Stimulated activated CD4-positive, alpha-beta T cell treated with anti-CD3 and anti-CD28 coated beads, Interleukin-15, amount 100 ng/mL, for 1 hour (primary cell): ENCODE data around the gene HOXC11.

Experiments used
- DNase-seq, 2 donors: peaks; one replicate each; pipeline ENCODE4 v3.0.0-alpha.2; 2020; ENCODE audit warnings: low read depth in 1 of 2, low spot score in 1 of 2

The HOXC11 gene

DNA sequence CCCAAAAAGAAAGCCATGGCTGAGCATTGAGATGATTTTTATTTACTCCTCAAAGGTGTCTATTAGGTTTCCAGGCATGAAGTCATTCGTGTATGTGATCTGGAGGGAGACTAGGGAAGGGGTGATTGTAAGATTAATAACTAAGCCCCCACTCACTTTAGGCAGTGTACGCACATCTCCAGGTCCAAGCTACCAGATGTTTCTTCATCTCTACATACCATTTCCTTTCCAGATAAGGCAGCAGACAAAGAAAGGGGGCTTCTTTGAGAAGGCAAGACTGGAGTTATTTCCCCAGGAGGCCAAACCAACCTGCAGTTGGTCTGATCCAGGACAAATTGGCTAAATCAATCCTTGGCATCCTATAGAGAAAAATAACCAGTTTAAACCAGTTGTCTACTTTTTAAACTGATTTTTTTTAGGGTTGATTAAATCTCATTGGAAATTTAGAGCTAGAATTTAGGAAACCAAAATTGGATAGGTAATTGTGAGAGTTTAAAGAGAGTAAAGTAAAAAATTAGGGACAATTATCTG lies 30.4 kb upstream of the HOXC11 start:
- no peak for DNase-seq

- DNase-seq: no peak
These were observed 28.7 kb upstream of the HOXC11 start for GRCh38 chr12:53944209-53944608.

- no peak for DNase-seq
These were observed 27.7 kb upstream of the HOXC11 start for GRCh38 chr12:53944907-53945847.

DNA sequence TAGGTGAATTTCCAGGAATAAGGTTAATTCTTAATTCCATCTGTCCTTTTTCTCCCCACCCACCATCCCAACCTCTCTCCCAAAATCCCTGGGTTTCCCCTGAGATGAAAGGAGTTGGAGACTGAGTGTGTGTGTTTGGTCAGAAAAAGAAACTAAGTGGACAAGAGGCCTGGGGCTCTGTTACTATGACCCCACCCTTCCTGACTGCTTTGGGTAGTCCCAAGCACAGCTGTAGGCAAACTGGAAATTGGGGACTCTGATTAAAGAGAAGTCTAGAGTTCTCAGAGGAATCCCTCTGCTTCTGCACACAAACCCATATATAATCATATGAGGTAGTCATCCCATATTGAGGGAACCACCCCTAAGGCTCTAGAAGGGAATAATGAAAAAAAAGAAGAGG lies 25.2 kb upstream of the HOXC11 start:
- no peak for DNase-seq

DNA sequence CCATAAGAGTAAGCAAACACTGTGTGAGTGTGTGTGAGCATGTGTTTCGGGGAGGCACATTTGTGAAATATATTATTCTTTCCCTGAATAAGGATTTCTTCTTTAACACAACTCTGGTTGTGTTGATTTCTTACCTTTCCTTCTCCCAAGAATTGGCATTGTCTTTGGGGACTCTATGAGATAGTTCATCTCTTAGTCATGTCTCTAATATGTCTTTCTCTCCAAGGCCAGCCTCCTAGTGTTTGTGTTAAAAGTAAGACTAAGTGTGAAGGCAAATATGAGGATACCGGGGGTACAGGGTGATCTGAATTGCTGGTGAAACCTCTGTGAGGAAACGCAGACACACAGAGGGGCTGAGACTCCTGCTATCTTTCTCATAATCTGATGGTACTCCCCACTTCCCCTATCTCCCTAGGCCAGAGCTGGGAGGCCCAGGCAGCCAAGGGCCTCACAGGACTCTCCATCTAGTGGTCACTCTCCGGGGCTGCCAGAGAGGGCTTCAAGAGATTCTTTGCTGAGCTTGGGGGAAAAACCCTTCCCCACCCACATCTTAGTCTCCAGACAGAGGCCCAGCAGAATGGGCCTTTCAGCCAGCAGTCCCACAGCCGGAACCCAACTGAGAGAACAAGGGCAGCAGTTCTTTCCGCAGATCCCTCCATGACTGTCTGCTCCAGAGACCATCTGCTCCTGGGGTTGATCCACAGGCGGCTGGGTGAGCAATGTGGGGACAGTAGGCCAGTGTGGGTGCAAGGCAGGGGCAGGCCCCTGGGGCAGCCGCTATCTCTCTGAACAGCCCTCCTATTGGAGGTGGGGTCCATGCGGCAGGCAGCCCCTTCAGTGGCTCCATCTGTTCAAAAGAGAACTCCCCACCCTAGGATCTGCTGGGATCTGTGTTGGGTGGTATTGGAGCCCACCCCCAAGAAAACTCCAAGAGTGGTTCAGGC lies 24.0 kb upstream of the HOXC11 start:
- no peak for DNase-seq

DNA sequence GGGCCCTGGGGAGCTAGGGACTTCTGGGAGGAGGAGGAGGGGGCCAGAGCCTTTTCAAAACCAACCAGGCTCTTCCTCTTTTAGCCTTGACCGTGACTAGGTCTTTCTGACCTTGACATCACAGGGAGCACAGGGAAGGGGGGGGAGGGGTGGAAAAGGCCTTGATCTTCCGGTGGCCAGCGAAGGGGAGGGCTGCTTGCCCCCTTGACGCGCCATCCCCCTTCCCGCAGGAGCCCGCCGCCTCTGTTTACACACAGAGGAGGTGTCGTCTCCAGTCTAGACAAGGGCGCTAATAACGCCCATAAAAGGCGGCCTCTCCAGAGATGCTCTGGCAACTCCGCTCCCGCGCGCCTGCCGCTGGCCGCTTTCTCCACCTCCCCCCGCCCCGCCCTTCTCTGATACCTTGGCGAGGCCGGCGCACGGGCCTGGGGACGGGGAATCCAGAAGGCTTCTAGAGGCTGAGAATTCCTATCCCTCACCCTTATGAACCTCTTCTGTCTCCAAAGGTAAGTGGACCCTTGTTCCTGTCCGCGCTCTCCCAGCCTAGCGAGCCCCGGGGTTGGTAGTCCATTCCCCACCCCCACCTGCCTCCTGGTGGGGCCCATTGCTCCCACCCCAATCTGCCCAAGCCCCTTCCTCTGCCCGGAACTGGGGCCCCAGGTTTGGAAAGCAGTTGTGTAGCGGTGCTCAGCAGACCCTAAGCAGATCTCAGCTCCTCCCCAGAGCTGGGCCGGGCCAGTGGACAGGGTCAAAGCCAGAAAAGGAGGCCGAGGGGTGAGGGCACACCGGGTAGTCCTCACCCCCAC lies 23.1 kb upstream of the HOXC11 start:
- no peak for DNase-seq

GRCh38 chr12:53950437-53950773 lies 22.5 kb upstream of the HOXC11 start:
- no peak for DNase-seq

DNA sequence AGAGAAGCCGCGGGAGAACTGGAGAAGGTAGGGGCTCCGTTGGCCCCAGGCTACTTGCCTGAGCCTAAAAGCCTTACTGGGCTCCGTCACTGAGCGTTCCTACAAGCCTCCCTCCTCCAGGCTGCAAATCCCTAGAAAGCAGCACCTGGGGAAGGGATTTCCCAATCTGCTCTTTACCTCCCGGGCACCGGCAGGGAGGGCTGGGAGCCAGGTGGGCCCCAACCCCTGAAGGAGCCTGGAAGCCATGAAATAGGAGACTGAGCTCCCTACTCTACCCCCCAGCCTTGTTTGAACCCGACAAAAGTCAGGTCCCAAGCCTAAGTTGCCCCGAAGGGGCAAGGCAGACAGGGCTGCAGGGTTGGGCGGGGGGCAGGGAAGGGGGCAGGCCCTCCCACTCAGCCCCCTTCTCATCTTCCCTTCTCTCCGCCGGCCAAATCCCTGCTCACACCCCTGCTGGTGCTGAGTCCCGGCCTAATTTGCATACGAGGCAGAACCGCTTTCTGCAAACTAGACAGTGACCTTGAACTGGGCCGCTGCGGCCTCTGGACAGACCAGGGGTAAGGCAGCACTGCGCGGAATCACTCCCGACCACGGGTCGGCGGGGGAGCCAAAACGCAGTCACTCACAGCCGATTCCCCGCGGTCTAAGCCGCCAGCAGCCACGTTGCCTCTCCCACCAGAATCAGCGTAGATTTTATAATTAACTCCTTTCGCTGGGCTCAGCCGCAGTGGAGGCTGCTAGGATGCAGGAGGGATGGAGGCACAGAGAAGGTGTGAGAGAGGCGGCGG lies 21.9 kb upstream of the HOXC11 start:
- DNase-seq: no peak

- DNase-seq: no peak
These were observed 21.2 kb upstream of the HOXC11 start for GRCh38 chr12:53951577-53952334.

- DNase-seq: no peak
These were observed 20.6 kb upstream of the HOXC11 start for GRCh38 chr12:53952335-53952694.

GRCh38 chr12:53952871-53953734 lies 19.8 kb upstream of the HOXC11 start:
- DNase-seq: no peak

DNA sequence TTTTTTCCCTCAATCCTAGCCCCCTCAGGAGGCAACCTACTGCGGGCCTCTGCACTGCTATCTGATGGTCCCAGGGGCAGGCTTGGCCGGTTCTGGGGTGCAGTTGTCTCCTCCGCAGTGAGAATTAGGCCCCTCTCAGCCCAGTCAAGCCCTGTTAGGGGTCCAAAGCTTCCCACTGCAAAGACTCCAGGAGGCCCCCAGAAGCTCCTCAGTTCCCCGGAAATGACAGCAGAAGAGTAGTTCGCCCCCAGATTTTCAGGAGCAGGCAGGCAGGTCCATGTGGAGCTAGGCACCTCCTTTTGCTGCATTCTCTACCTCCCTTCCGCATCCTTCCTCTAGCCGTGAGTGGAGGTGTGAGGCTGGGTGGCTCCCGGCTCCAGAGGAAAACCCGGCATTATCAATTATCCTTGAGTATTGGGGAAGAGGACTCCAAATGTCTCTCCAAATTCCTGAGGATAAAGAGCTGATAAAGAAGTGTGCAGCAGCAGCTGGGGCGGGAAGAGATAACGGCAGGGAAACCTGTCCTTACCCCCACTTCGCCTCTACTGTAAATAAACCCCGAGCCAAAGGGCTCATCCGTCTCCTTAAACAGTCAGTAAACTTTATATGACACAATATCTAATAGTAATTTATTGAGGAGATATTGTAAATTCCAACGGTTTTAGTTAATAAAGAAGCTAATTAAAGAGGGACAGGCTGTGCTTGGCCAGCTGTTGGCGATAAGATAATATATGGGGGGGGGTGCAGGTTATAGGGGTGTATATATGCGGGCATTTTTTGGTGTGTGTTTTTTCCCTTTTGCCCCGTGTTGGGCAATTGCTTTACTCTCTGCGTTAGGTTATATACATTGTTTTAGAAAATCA lies 18.9 kb upstream of the HOXC11 start:
- no peak for DNase-seq

DNA sequence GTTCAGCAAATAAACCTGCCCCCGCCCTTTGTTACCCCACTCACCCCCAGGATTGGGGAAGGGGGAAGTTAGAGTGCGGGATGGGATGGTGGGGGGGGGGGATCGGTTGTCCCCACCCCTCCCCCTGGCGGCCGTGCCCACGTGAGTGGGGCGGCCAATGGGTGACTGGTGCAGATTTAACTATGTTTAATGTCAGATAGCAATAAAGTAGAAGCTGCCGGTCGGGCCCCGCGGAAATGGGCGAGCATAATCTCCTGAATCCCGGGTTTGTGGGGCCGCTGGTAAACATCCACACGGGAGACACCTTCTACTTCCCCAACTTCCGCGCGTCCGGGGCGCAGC lies 18.3 kb upstream of the HOXC11 start, which contains the start of gene HOXC12:
HOXC12 (plus strand) TSS at position 210 of the 342 bp plus-strand sequence; CDS start at position 237, 27 bp downstream.
- no peak for DNase-seq

DNA sequence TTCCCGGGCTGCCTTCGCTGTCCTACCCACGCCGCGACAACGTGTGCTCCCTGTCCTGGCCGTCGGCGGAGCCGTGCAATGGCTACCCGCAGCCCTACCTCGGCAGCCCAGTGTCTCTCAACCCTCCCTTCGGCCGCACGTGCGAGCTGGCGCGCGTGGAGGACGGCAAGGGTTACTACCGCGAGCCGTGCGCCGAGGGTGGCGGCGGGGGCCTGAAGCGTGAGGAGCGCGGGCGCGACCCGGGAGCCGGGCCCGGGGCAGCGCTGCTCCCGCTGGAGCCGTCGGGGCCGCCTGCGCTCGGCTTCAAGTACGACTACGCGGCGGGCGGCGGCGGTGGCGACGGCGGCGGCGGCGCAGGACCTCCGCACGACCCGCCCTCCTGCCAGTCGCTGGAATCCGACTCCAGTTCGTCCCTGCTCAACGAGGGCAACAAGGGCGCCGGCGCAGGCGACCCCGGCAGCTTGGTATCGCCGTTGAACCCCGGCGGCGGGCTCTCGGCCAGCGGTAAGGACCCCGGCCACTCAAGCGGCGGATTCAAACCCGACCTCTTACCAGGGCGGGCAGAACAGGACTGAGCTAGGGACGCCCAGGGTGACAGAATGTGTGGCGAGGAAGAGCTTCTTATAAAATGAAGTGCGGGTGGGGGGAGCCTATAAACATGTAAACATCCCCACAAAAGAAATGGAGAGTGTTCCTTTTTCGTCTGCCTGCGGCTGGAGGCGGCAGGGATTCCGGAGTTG lies 17.7 kb upstream of the HOXC11 start:
- no peak for DNase-seq

DNA sequence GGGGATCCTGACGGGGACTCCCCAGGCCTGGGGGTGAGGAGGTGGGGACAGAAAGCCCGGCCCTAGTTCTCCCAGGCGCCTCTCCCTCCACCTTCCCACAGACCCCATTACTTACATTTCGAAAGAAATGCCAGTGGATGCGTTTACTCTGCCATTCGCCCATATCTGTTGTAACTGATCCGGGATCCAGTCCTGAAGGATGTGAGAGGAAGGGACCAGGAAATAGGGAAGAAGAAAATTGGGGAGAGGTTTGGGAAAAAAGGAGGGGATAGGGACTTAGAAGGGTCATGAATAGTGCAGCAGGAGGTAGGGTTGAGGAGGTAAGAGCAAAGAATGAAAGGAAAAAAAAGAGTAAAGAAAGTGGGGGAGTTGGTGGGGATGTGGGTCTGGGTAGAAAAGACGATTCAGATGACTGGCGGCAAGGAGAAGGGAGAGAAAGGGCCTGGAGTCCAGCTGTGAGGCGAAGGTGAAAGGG lies 17.1 kb upstream of the HOXC11 start:
- DNase-seq: no peak

DNA sequence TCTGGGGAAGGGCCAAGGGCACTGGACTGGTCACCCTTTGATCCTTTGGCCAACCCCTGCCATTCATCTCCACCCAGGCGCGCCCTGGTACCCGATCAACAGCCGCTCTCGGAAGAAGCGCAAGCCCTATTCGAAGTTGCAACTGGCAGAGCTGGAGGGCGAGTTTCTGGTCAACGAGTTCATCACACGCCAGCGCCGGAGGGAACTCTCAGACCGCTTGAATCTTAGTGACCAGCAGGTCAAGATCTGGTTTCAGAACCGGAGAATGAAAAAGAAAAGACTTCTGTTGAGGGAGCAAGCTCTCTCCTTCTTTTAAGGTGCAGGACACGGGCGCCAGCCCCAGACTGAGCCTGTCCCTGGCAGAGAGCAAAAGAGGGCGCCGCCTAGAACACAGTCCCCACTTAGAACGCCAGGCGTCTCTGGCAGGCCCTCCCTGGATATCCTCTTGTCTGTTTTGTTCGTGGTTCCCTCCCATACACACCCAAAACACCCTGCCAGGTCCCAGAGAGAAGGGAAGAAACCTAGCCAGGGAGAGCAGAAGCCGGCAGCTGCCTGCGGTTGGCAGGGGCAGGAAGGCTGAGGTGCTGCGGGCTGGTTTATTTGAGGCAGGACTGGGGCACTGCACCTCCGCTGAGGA lies 16.6 kb upstream of the HOXC11 start:
- no peak for DNase-seq
